HG02678 (cell line): Measurements from ENCODE around the gene FAM162A.
A peak's percentile ranks its signal among the peaks of the same experiment; 100 is the strongest.
"Not testable (repeated sequence)": the region's sequence is repeated elsewhere in the genome, so short reads cannot be mapped to it uniquely, and the experiment has no call there.

ENCODE experiments used
- ATAC-seq: cut with Tn5 transposase; IDR thresholded peaks from one replicate; pipeline ENCODE4 v1.9.1; 2021; ENCODE audit warnings: mild to moderate bottlenecking, moderate library complexity; ENCODE audit not compliant: unreplicated experiment

FAM162A gene, protein sequence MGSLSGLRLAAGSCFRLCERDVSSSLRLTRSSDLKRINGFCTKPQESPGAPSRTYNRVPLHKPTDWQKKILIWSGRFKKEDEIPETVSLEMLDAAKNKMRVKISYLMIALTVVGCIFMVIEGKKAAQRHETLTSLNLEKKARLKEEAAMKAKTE

DNA sequence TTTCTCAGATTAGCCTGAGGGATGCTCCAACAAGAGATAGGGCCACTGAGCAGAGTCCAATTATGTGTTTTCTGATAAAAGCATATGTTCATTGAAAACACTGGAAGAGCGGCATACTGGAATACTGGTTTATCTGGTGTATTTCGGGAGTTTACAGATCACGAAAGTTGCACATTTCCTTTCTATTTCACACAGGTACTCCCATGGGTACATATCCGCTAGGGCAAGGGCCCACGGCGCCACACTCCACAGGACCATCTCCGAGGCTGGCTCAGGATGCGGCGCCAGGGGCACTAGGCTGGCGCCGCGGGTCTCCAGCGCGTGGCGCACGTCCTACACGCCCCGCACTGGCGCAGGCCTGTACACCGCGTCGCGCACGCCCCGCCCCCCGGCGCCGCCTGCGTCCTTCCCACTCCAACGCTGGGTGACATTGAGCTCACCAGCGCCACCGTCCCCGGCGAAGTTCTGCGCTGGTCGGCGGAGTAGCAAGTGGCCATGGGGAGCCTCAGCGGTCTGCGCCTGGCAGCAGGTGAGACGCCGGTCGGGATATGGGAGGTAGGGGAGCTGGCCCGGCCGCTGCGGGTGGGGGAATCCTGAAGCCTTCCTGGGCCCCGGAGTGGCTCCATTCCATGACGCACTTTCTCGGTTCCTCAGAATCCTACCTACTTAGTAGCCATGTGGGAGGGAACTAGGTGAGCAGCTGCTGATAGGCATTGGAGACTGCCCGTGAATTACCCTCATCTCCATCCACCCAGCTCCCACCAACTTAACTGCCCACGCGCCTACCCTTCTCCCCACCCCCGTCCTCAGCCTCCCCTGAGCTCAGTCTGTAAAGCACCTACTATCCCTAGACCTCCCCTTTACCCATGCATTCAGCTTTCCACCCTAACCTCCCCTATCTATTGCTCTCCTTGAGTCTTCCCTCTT is at the start of gene FAM162A:
FAM162A (plus strand) TSS at position 412 of the 927 bp plus-strand sequence; CDS start at position 496, 84 bp downstream.
- peak; percentile 91 for ATAC-seq

DNA sequence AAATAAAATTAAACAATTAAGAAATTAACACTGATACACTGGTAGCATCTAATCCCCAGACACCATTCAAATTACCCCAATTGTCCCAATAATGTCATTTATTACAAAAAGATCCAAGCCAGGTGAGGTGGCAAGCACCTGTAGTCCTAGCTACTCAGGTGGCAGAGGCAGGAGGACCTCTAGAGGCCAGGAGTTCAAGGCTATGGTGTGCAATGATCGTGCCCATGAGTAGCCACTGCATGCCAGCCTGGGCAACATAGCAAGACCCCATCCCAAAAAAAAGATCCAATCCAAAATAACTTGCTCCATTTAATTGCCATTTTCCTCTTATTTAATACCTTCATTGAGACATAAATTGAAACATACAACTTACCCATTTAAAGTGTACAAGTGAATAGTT is 41.2 kb upstream of the FAM162A start:
- no peak for ATAC-seq

DNA sequence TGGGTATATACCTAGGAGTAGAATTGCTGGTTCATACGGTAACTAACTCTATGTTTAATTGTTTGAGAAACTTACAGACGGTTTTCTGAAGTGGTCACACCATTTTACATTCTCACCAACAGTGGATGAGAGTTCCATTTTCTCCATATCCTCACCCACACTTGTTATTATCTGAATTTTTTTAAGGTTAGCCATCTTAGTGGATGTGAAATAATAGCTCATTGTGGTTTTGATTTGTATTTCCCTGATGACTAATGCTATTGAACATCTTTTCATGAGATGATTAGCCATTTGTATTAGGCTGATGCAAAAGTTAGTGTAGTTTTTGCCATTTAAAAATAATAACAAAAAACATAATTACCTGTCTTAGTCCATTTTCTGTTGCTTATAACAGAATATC is 40.3 kb upstream of the FAM162A start:
- ATAC-seq = no peak

DNA sequence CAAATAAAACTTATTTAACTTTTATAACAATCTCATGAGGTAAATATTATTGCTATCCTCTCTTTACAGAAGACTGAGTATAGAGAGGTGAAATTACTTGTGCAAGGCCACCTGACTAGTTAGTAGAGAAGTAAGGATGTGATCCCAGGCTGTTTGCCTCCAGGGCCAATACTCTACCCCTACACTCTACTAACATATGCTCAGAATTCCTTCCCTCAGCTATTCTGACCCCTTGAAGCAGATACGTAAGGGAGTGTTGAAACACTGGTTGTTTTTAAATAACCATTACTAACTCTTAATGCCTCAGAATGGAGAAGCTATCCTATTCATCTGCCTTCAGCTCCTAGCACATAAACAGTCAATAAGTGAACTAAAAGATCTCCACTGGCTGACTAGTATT is 34.8 kb upstream of the FAM162A start:
- no peak for ATAC-seq

DNA sequence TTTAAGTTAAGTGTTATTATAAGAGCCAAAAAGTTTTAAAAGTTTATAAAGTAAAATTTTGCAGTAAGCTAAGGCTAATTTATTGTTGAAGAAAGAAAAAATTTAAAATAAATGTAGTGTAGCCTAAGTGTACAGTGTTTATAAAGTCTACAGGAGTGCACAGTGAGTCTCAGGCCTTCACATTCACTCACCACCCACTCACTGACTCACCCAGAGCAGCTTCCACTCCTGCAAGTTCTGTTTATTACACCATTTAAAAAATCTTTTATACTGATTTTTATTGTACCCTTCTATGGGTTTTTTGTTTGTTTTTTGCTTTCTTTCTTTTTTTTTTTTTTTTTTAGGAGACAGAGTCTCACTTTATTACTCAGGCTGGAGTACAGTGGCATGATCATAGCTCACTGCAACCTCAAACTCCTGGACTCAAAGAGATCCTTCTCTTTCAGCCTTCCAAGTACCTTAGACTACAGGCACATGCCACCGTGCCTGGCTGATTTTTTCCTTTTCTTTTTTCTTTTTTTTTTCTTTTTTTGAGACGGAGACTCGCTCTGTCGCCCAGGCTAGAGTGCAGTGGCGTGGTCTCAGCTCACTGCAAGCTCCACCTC is 33.1 kb upstream of the FAM162A start:
- ATAC-seq = no peak

DNA sequence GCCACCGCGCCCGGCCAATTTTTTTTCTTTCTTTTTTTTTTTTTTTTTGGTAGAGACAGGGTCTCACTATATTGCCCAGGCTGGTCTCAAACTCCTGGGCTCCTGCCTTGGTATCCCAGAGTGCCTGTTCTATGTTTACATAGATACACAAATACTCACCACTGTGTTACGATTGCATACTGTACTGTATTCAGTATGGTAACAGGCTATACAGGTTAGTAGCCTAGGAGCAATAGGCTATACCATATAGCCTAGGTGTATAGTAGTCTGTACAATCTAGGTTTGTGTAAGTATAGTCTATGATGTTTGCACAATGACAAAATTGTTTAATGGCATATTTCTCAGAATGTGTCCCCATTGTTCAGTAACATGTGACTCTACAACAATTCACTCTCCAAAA is 32.4 kb upstream of the FAM162A start:
- no peak for ATAC-seq

DNA sequence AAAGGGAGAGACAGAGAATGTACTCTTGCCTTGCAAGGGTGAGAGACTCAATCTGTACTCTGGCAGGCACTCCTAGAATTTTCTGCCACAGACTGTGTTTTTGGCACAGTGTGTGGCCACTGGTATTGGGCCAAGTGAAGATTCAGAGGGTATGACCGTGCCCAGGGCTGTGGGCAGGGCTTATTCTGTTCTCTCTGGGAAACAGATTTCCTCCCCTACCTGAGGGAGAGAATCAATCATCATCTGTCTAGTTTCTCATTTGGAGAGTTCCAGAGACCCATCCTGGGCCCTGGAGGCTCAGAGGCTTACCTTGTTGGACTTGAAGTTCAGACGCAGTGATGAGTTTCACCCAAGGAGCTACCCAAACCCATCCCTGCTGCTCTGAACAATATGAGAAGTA is 30.8 kb upstream of the FAM162A start:
- ATAC-seq = no peak

DNA sequence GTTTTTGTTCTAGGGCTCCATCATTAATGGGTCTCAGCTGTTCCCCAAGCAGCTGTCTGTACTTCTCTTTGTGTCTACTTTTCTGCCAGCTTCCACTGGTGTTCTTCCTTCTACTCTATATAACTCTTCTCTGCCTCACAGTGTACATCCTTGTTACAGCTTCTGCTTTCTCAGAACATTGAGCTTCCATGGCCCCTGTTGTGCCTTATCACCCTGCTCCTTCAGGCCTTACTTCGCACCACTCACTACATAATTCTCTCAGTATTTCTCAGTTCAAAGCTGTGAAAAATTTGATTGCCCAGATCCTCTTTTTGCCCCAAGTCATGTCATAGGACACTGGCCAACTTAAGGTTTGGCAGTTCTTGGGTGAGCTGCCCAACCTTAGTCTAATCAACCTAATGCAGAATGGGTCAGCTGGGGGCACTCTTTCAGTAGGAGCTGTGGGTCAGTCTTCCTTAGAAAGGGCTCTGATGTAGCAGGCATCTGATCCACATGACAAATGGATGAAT is 30.0 kb upstream of the FAM162A start:
- ATAC-seq = no peak

DNA sequence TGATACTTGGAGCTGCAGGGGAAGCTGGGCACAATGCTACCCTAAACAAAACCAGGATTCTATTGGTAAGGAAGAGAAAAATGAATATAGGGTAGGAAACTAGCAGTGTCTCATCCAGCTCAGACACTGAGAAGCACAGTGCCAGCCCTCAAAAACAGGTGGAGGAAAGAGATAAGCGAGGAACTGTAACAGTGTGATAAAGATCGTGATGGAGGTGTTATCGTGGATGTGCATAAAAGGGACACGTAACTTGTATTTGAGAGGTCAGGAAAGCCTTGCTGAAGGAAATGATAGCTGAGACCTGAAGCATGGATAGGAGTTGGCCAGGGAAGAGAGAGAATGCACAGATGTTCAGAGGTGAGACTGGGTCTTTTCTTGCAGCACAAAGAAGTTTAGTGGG is 28.4 kb upstream of the FAM162A start:
- no peak for ATAC-seq

DNA sequence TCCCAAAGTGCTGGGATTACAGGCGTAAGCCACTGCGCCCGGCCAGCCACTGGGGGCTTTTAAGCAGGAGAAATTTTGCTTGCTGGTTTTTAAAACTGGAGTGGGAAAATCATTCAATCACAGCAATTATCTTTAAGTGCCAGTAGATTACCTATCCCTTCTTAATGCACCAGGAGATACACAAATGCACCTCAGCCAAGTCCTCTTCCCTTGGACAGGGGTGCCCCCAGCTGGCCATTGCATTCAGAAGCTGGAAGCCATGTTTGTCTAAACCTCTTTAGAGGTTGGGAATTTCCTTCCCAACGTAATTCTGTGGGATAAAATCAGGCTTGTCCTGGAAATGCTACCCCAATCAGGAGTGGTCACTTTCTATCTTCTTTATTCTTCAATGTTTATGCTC is 27.6 kb upstream of the FAM162A start:
- ATAC-seq = no peak

DNA sequence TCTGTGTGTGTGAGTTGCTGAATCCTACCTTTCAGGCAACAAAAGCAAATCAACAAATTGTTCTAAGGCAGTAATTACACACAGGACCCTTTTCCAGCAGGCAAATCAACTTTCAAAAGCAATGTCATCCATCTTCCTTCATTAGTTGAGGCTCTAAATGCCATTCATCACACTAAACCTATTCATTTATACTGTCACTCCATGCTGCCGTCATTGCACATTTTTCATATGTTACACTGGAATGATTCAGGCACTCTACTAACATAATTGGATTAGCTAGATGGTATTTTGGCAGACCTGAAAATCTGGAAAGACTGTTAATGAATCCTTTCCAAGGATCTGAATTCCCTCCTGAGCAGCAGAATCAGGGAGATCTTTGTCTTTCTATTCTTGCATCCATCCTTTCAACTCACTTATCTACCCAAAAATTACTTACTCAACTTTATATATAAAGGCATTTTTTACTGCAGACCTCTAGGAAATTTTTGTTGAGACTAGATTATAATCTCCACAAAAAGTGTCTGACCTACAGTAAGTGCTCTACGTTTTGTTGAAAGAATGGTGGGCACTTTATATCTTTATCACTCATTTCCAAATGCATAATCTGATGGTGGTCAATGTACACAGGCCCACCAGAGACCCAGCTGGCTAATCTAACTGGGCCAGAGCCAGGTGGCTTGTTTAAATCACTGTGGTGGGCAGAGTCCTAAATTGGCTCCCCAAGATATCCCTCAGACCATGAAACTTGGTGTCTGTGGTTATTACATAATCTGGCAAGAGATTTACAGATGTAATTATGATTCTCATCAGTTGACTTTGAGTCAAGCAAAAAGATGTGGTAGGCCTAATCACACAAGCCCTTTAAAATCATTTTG is 25.9 kb upstream of the FAM162A start:
- ATAC-seq = no peak

DNA sequence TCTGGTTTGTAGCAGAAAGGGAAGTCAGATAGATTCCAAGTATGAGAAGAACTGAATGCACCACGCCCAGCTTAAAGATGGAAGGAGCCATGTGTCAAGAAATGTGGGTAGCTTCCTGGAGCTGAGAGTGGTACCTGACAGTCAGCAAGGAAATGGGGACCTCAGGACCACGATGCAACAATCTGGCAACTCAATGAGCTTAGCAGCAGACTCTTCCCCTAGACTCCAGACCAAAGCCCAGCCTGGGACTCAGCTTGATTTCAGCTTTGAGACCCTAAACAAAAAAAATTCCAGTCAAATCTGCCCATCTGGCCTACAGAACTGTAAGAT is 25.3 kb upstream of the FAM162A start:
- no peak for ATAC-seq

DNA sequence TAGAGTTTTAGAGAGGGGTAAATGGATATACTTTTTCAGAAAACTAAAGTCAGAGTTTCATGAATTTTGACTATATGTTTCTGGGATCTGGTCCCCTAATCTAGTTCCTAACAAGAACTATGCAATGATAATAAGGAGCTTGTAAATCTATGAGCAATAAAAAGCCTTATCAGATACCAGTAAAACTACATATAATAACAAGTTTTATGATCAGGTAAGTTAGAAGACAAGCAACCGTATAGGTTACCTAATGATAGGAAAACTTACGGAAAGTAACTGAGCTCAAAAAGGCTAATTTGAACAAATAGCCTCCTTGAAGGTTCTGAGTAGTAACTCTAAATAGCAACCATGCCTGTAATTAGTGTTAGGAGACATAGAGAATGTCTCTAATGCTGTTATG is 22.0 kb upstream of the FAM162A start:
- ATAC-seq = no peak

DNA sequence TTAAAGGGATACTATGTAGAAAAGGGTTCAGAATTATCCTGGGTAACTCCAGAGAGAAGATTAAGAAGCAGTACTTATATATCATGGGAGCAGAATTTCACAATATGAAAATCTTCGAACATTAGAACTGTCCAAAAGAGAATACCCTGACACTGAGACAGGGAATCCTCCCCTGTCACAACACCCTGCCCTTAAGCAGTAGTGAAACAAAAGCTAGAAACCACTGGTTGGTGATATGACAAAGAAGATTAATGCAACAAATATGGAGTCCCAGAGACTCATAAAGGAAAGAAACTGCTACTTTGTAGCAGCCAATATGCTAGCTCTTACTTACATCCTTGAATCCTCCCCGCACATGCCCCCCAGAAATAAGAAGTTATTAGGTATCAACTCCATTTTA is 19.5 kb upstream of the FAM162A start:
- ATAC-seq = no peak

DNA sequence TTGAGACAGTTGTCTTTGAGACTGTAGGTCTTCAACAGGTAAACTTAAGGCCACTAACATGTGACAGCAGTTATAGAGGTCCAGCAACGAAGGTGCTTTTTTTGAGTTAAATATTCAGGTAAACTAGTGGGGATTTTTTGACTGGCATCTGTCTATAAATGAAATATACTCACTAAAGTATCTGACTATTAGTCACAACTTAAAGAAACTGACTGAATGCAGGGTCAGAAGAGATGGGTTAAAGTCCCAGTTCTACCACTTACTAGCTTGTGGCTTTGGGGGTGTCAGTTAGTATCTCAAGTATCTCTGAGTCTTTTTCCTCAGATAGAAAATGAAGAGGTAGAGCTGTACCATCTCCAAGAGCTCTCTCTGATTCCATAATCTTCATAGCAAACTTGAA is 18.9 kb upstream of the FAM162A start:
- no peak for ATAC-seq

DNA sequence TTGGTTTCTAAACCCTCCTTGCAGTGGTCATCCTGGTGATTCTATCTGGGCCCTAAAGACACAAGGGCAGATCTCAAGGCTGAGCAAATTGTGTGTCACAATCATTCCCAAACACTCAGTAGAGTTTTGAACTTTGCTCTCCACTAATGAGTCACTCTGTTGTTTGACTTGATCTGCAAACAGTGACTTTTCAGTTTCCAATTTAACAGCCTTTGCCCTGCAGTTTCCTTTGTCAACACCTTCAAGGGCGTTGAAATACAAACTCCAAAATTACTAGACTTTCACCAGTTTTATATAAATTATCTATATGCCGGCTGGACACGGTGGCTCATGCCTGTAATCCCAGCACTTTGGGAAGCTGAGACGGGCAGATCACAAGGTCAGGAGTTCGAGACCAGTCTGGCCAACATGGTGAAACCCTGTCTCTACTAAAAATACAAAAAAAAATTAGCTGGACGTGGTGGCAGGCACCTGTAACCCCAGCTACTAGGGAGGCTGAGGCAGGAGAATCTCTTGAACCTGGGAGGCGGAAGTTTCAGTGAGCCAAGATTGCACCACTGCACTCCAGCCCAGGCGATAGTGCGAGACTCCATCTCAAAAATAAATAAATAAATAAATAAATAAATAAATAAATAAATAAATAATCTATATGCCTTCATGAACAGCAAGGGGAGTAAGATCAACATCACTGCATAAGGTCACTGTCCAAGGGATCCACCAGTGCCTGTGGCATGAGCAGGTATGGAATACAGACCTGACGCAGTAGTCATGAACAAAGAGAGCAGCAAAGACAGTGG is 18.2 kb upstream of the FAM162A start:
- ATAC-seq = not testable (repeated sequence)

DNA sequence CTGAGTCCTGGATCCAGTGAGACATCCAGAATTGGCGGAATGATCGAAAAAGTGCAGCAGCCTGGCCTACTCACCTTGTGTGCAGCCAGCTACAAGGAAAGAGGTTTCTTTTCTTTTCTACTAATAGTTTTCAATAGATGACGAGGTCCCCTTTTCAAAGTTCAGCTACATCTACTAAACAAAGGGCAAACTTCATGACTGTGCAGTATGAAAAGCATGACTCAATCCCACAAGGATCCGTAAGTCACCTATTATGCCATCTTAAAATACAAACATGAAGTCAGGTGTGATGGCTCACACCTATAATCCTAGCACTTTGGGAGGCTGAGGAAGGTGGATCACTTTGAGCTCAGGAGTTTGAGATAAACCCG is 17.6 kb upstream of the FAM162A start:
- no peak for ATAC-seq

DNA sequence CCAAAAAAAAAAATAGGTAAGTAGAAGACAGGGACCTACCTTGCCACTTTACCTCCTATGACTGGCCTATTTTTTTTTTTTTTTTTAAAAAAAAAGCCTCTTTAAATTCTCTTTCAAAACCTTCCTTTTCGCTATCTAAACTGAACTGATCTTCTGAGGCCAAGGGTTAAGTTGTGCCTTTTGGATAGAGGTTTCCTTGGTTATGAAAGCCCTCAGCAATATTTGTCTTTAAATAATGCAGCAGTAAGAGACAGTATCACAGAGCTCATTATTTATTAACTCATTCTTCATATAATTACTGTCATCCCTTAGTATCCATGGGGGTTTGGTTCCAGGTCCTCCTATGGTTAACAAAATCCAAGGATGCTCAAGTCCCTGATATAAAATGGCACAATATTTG is 9.9 kb upstream of the FAM162A start:
- no peak for ATAC-seq

DNA sequence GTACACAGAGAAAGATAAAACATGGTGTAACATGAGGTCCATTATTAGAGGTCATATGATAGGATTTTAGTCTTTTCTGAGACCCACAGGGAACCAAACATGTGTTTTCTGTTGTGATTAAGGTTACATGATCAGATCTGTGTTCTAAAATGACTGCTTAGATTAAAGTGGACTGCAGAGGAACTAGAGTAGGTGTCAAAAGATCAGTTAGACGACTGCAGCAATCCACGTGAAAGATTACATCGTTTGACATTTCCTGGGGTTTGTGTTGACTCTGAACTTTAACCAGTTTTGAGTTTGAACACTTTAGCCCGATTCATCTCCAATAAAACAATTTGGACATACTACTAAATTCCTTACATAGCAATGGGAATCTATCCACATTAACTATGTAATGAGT is 6.0 kb upstream of the FAM162A start:
- no peak for ATAC-seq
